Measurements from ENCODE around the gene AP2A2. TPM values are rescaled to one million over a fixed set of nuclear protein-coding genes. Genes with fewer than 3 reads are reported as not detected.
"Not testable (repeated sequence)": the region's sequence is repeated elsewhere in the genome, so short reads cannot be mapped to it uniquely, and the experiment has no call there.

The AP2A2 gene
- total RNA-seq, 2 donors from 2014 or later: 69.1 to 76.2 TPM

- no peaks in the 10 kb centered on the region for H3K4me1 Mint-ChIP-seq
- no peak for ATAC-seq (replicated peaks)
- H3K9me3 Mint-ChIP-seq: no peaks in the 10 kb centered on the region
- no peak overlapping the region for H3K4me3 Mint-ChIP-seq
- no peak overlapping the region for H3K27ac Mint-ChIP-seq
- no peaks in the 10 kb centered on the region for H3K27me3 Mint-ChIP-seq
- peaks cover 61% of the 10 kb centered on the region for H3K36me3 Mint-ChIP-seq (ENCODE audit: low read depth)
Observed at GRCh38 chr11:1007279-1007678, 81.6 kb downstream of the AP2A2 start.

GRCh38 chr11:1008001-1008802 is 82.5 kb downstream of the AP2A2 start:
- H3K27ac Mint-ChIP-seq: no peak overlapping the region
- H3K4me3 Mint-ChIP-seq: no peak overlapping the region
- no peaks in the 10 kb centered on the region for H3K4me1 Mint-ChIP-seq
- peaks cover 55% of the 10 kb centered on the region for H3K36me3 Mint-ChIP-seq (ENCODE audit: low read depth)
- no peaks in the 10 kb centered on the region for H3K9me3 Mint-ChIP-seq
- no peaks in the 10 kb centered on the region for H3K27me3 Mint-ChIP-seq
- no peak for ATAC-seq (replicated peaks)

GRCh38 chr11:1008803-1009145 is 83.1 kb downstream of the AP2A2 start:
- no peak for ATAC-seq (replicated peaks)
- Mint-ChIP-seq H3K27me3 (no peaks in the 10 kb centered on the region), H3K4me1 (no peaks in the 10 kb centered on the region), H3K9me3 (no peaks in the 10 kb centered on the region), H3K36me3 (ENCODE audit: low read depth) (peaks cover 49% of the 10 kb centered on the region), H3K4me3 (no peak overlapping the region), H3K27ac (no peak overlapping the region)

- Mint-ChIP-seq H3K36me3 (ENCODE audit: low read depth) (peaks cover 43% of the 10 kb centered on the region), H3K4me3 (no peak overlapping the region), H3K27me3 (no peaks in the 10 kb centered on the region), H3K27ac (no peak overlapping the region), H3K4me1 (no peaks in the 10 kb centered on the region), H3K9me3 (no peaks in the 10 kb centered on the region)
- ATAC-seq (replicated peaks): no peak
Observed at GRCh38 chr11:1009371-1009770, 83.7 kb downstream of the AP2A2 start.

- no peak overlapping the region for H3K4me3 Mint-ChIP-seq
Observed at GRCh38 chr11:1009991-1010390, 84.3 kb downstream of the AP2A2 start.

GRCh38 chr11:1010551-1011319 is 85.1 kb downstream of the AP2A2 start:
- Mint-ChIP-seq H3K27ac (no peak overlapping the region), H3K4me3 (no peak overlapping the region), H3K9me3 (no peaks in the 10 kb centered on the region), H3K36me3 (ENCODE audit: low read depth) (peaks cover 29% of the 10 kb centered on the region), H3K4me1 (no peaks in the 10 kb centered on the region), H3K27me3 (no peaks in the 10 kb centered on the region)
- ATAC-seq (replicated peaks): no peak

More at GRCh38 chr11:1009991-1010390, 84.3 kb downstream of the AP2A2 start:
- H3K4me1 Mint-ChIP-seq: no peaks in the 10 kb centered on the region
- no peaks in the 10 kb centered on the region for H3K27me3 Mint-ChIP-seq
- H3K36me3 Mint-ChIP-seq (ENCODE audit: low read depth): peaks cover 37% of the 10 kb centered on the region
- H3K9me3 Mint-ChIP-seq: no peaks in the 10 kb centered on the region
- H3K27ac Mint-ChIP-seq: no peak overlapping the region
- no peak for ATAC-seq (replicated peaks)

- peaks cover 1% of the 10 kb centered on the region for H3K4me1 Mint-ChIP-seq
- H3K27ac Mint-ChIP-seq: no peak overlapping the region
- peaks cover 24% of the 10 kb centered on the region for H3K36me3 Mint-ChIP-seq (ENCODE audit: low read depth)
- ATAC-seq (replicated peaks): no peak
- H3K27me3 Mint-ChIP-seq: no peaks in the 10 kb centered on the region
- no peak overlapping the region for H3K4me3 Mint-ChIP-seq
- no peaks in the 10 kb centered on the region for H3K9me3 Mint-ChIP-seq
Observed at GRCh38 chr11:1011320-1011698, 85.6 kb downstream of the AP2A2 start.

GRCh38 chr11:1012291-1012690 is 86.6 kb downstream of the AP2A2 start:
- H3K27me3 Mint-ChIP-seq: no peaks in the 10 kb centered on the region

GRCh38 chr11:1012740-1013630 is 87.3 kb downstream of the AP2A2 start:
- Mint-ChIP-seq H3K36me3 (ENCODE audit: low read depth) (peaks cover 16% of the 10 kb centered on the region), H3K9me3 (peaks cover 4% of the 10 kb centered on the region), H3K4me1 (peaks cover 18% of the 10 kb centered on the region), H3K4me3 (no peak overlapping the region), H3K27me3 (no peaks in the 10 kb centered on the region), H3K27ac (no peak overlapping the region)
- ATAC-seq (replicated peaks): no peak

More at GRCh38 chr11:1012291-1012690, 86.6 kb downstream of the AP2A2 start:
- H3K9me3 Mint-ChIP-seq: no peaks in the 10 kb centered on the region
- ATAC-seq (replicated peaks): no peak
- no peak overlapping the region for H3K27ac Mint-ChIP-seq
- H3K4me1 Mint-ChIP-seq: peaks cover 11% of the 10 kb centered on the region
- peaks cover 16% of the 10 kb centered on the region for H3K36me3 Mint-ChIP-seq (ENCODE audit: low read depth)
- H3K4me3 Mint-ChIP-seq: no peak overlapping the region

GRCh38 chr11:1013631-1013935 is 87.9 kb downstream of the AP2A2 start:
- Mint-ChIP-seq H3K4me1 (peaks cover 22% of the 10 kb centered on the region), H3K27me3 (no peaks in the 10 kb centered on the region), H3K4me3 (no peak overlapping the region), H3K27ac (no peak overlapping the region), H3K9me3 (peaks cover 4% of the 10 kb centered on the region), H3K36me3 (ENCODE audit: low read depth) (peaks cover 16% of the 10 kb centered on the region)
- no peak for ATAC-seq (replicated peaks)

- no peaks in the 10 kb centered on the region for H3K27me3 Mint-ChIP-seq
- H3K9me3 Mint-ChIP-seq: peaks cover 4% of the 10 kb centered on the region
- peaks cover 16% of the 10 kb centered on the region for H3K36me3 Mint-ChIP-seq (ENCODE audit: low read depth)
- H3K4me3 Mint-ChIP-seq: no peak overlapping the region
- no peak overlapping the region for H3K27ac Mint-ChIP-seq
- ATAC-seq (replicated peaks): no peak
- peaks cover 22% of the 10 kb centered on the region for H3K4me1 Mint-ChIP-seq
Observed at GRCh38 chr11:1014276-1014675, 88.6 kb downstream of the AP2A2 start.

- no peak for ATAC-seq (replicated peaks)
- Mint-ChIP-seq H3K4me1 (peaks cover 22% of the 10 kb centered on the region), H3K36me3 (ENCODE audit: low read depth) (peaks cover 11% of the 10 kb centered on the region), H3K9me3 (peaks cover 4% of the 10 kb centered on the region), H3K27me3 (no peaks in the 10 kb centered on the region), H3K4me3 (no peak overlapping the region), H3K27ac (no peak overlapping the region)
Observed at GRCh38 chr11:1015064-1015463, 89.4 kb downstream of the AP2A2 start.

- Mint-ChIP-seq H3K9me3 (peaks cover 4% of the 10 kb centered on the region), H3K27ac (peak overlapping the region; percentile 2), H3K36me3 (ENCODE audit: low read depth) (peaks cover 2% of the 10 kb centered on the region), H3K27me3 (no peaks in the 10 kb centered on the region), H3K4me1 (peaks cover 22% of the 10 kb centered on the region), H3K4me3 (no peak overlapping the region)
- no peak for ATAC-seq (replicated peaks)
Observed at GRCh38 chr11:1015826-1016545, 90.3 kb downstream of the AP2A2 start.

GRCh38 chr11:1016610-1017126 is 91.0 kb downstream of the AP2A2 start:
- not testable (repeated sequence) for H3K36me3 Mint-ChIP-seq (ENCODE audit: low read depth); H3K4me3 Mint-ChIP-seq; H3K27me3 Mint-ChIP-seq; H3K9me3 Mint-ChIP-seq
- H3K4me1 Mint-ChIP-seq: peaks cover 22% of the 10 kb centered on the region
- peak; percentile 61 for ATAC-seq (replicated peaks)
- peak overlapping the region; percentile 2 for H3K27ac Mint-ChIP-seq

All from activated T-helper 17 cell treated with anti-CD3 and anti-CD28 coated beads, Interleukin-2, amount 50 U/mL, for 72 hours (primary cell).